LNCAP (cell line): Measurements from ENCODE around the gene STK33.

Experiments
- TF ChIP-seq, protein P1 (sequence below): fragments of 450-650 bp; IDR thresholded peaks from 2 replicates; pipeline ENCODE4 v1.5.1; 2017; ENCODE audit warnings: mild to moderate bottlenecking

The STK33 gene

DNA sequence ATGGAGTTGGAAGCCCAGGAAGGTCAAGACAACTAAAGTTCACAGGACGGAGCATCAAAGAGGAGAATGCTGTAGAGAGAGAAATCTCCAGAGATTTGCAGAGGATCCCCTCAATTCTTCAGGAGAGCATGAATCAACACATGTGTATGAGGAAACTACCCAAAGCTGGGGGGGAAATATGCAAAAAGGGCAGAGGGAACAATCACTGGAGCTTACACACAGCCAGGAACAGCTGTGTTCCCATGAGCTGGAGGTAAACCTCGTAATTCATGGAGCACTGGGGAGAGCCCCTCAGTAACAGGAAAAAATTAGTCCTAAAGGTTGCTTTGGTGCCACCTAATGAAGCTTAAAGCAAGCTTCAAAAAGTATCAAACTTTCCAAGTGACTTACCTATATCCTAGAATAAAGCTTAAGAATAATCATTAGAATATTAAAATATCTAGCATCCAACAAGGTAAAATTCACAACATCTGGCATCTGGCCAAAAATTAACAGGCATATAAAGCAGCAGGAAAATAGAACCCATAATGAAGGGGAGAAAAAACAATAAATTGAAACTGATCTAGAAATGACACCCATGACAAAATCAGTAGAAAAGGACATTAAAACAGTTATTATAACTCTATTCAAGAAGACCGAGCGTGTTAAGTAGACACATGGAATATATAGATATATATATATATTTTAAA lies 134.2 kb downstream of the STK33 start:
- TF ChIP-seq, protein P1, sequence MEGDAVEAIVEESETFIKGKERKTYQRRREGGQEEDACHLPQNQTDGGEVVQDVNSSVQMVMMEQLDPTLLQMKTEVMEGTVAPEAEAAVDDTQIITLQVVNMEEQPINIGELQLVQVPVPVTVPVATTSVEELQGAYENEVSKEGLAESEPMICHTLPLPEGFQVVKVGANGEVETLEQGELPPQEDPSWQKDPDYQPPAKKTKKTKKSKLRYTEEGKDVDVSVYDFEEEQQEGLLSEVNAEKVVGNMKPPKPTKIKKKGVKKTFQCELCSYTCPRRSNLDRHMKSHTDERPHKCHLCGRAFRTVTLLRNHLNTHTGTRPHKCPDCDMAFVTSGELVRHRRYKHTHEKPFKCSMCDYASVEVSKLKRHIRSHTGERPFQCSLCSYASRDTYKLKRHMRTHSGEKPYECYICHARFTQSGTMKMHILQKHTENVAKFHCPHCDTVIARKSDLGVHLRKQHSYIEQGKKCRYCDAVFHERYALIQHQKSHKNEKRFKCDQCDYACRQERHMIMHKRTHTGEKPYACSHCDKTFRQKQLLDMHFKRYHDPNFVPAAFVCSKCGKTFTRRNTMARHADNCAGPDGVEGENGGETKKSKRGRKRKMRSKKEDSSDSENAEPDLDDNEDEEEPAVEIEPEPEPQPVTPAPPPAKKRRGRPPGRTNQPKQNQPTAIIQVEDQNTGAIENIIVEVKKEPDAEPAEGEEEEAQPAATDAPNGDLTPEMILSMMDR, result no peak

DNA sequence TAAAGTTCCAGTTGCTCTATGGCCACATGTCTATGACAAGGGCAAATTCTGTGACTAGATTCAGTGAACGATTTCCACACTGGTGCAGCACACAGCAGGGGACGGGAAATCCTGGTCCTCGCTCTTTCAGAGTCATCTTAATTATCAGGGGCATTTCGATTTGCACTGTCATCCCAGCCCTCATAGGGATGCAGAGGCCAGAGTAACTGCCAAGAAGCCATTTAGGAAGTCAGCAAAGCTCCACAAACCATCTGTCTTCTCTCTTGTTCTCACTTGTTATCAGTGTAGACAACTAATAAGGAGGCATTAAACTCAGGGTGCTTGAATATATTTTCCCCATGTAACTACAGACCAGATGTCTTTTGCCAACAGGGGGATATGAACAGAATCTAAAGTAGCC lies 151.7 kb downstream of the STK33 start:
- TF ChIP-seq, protein P1, result no peak

DNA sequence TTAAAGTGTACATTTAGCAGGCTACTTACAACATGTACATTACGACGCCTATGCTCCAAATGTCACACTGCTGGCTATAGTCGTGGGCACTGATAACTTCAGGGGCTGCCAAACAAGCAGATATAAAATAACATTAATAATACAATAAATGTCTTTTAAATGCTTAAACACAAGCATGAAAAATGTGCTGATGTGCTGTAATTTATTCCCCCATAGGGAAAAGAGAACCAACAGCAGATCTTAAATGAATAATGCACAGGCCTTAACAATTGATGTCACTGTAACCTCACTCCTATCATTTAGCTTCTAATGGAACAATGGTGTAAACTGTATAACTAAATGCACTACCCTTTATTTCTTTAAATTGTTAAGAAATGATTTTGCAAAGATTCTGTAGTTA lies 153.4 kb downstream of the STK33 start:
- TF ChIP-seq, protein P1, result no peak

DNA sequence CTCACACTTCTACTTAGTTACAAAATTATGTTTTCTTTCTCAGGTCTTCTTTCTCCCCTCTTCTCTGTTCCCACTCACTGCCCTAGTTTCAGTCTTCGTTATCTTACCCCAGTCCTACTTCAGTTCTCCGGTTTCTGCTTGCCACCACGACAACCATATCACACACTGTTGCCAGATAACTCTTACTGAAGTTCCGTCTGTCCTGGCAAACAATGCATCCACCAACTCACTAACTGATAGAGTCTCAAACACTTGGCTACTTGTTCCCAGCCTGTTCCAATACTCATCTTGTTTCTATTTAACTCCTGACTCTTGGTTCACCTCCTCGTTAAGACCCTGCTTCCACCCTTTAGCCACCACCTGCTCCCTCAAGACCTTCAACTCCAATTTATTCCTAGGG lies 164.5 kb downstream of the STK33 start:
- TF ChIP-seq, protein P1, result no peak

- TF ChIP-seq, protein P1, result no peak
Observed at GRCh38 chr11:8426076-8426475, 168.0 kb downstream of the STK33 start.

DNA sequence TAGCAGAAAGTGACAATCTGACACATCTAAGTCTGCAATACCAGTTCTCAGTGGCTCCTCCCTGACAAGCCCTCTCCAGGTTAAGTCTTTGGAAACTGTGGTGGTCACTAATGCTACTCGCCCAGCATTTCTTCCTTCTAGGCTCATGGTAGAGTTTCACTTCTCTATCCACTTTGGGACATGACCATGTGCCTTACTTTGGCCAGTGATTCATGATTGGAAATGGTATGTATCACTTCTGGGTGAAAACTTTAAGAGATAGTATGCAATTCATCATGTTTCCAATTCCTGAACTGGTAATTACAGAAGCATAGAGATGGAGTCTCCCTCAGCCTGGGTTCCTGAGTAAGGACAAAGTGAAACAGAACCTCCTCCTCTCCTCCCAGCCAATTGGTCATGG lies 178.8 kb downstream of the STK33 start:
- TF ChIP-seq, protein P1, result no peak

- TF ChIP-seq, protein P1, result no peak
Observed at GRCh38 chr11:8408151-8408941, 185.7 kb downstream of the STK33 start.
